ENCODE measurements around the gene MTHFR.

GRCh38 chr1:11841245-11842153, 35.7 kb upstream of the MTHFR start:
- TF ChIP-seq CTCF (IDR thresholded peaks at IDR 0.05; ENCODE audit: low read length) (no peak), EZH2 (IDR thresholded peaks at IDR 0.05; ENCODE audit: borderline replicate concordance, low read length) (no peak)
